IPS DF 4.7 (cell line): Measurements from ENCODE around the gene RRM1.
"Not testable (repeated sequence)": the region's sequence is repeated elsewhere in the genome, so short reads cannot be mapped to it uniquely, and the experiment has no call there.

Experiments
- DNase-seq: peaks from one replicate; pipeline ENCODE4 v3.0.0-alpha.2; 2013; ENCODE audit warnings: low spot score; ENCODE audit errors: extremely low read depth

Gene RRM1

GRCh38 chr11:4076774-4077173 lies 17.8 kb upstream of the RRM1 start:
- DNase-seq: no peak

- no peak for DNase-seq
Measured at GRCh38 chr11:4083198-4083597, 11.4 kb upstream of the RRM1 start.

- no peak for DNase-seq
Measured at GRCh38 chr11:4084406-4085125, 10.0 kb upstream of the RRM1 start.

GRCh38 chr11:4085575-4085974 lies 9.0 kb upstream of the RRM1 start:
- DNase-seq: no peak

- DNase-seq: no peak
Measured at GRCh38 chr11:4086575-4087353, 7.8 kb upstream of the RRM1 start.

GRCh38 chr11:4087551-4087950 lies 7.0 kb upstream of the RRM1 start:
- no peak for DNase-seq

GRCh38 chr11:4090258-4090657 lies 4.3 kb upstream of the RRM1 start:
- DNase-seq: no peak

- no peak for DNase-seq
Measured at GRCh38 chr11:4092026-4092425, 2.6 kb upstream of the RRM1 start.

GRCh38 chr11:4093519-4094347 lies 866 bp upstream of the RRM1 start:
- no peak for DNase-seq

- DNase-seq: no peak
Measured at GRCh38 chr11:4095509-4096230, 1.1 kb downstream of the RRM1 start.

GRCh38 chr11:4098026-4098621 lies 3.5 kb downstream of the RRM1 start:
- DNase-seq: no peak

- no peak for DNase-seq
Measured at GRCh38 chr11:4102711-4103110, 8.1 kb downstream of the RRM1 start.

GRCh38 chr11:4103269-4103668 lies 8.7 kb downstream of the RRM1 start:
- DNase-seq: no peak

GRCh38 chr11:4105916-4106315 lies 11.3 kb downstream of the RRM1 start:
- DNase-seq: no peak

GRCh38 chr11:4111834-4112233 lies 17.2 kb downstream of the RRM1 start:
- no peak for DNase-seq

- no peak for DNase-seq
Measured at GRCh38 chr11:4115128-4115527, 20.5 kb downstream of the RRM1 start.

GRCh38 chr11:4118107-4118506 lies 23.5 kb downstream of the RRM1 start:
- no peak for DNase-seq

- DNase-seq: no peak
Measured at GRCh38 chr11:4123218-4123617, 28.6 kb downstream of the RRM1 start.

GRCh38 chr11:4125141-4125540 lies 30.5 kb downstream of the RRM1 start:
- DNase-seq: no peak

GRCh38 chr11:4127357-4127756 lies 32.8 kb downstream of the RRM1 start:
- no peak for DNase-seq

- DNase-seq: not testable (repeated sequence)
Measured at GRCh38 chr11:4130219-4130618, 35.6 kb downstream of the RRM1 start.
